A549 (cell line): ENCODE data around the gene FSTL5. TPM values are rescaled to one million over a fixed set of nuclear protein-coding genes. Genes with fewer than 3 reads are reported as not detected.

Experiments
- ATAC-seq, 2 experiments: fragments of 200-7000 bp in 1 of 2; fragments of >200 bp in 1 of 2; cut with Nextera tagmentation in 1 of 2; cut with Tn5 transposase in 1 of 2; 3 replicates each; pipeline versions ENCODE4 v1.8.0 to v1.9.1; 2018 to 2020; ENCODE audit warnings: mild to moderate bottlenecking in 1 of 2, moderate library complexity in 1 of 2
- CTCF ChIA-PET: fragments of 300-600 bp; sonication (Branson Sonifier 250); formaldehyde crosslinking; extraction: SDS; loops from one replicate; lab custom pipeline; 2021; ENCODE audit warnings: antibody characterized with exemption, inconsistent platforms; lab: Yijun Ruan, JAX
- POLR2A ChIA-PET: fragments of 350-600 bp; formaldehyde crosslinking; extraction: SDS; loops from one replicate; lab custom pipeline; 2021; ENCODE audit warnings: antibody characterized with exemption, inconsistent platforms; lab: Yijun Ruan, JAX
- DNase-seq, 2 experiments: peaks; one replicate each; pipeline versions ENCODE4 v3.0.0 to v3.0.0-alpha.2; 2011 to 2016; ENCODE audit warnings: low read depth in 1 of 2, low spot score in 1 of 2
- FAIRE-seq: peaks from 2 replicates; lab custom pipeline; 2011; peaks lifted over from hg19 to GRCh38; lab: Jason Lieb, UNC
- H3K27ac ChIP-seq, 2 experiments: fragments of >200 bp; sonication (Bioruptor Twin); formaldehyde crosslinking; 3 replicates each; pipeline ENCODE4 v1.5.1; 2016 to 2017
- H3K4me1 ChIP-seq: fragments of >200 bp; sonication (Bioruptor Twin); formaldehyde crosslinking; 3 replicates; pipeline ENCODE4 v1.6.1; 2016
- H3K4me2 ChIP-seq: fragments of >200 bp; sonication (Bioruptor Twin); formaldehyde crosslinking; 3 replicates; pipeline ENCODE4 v1.6.1; 2016
- H3K4me3 ChIP-seq: fragments of >200 bp; sonication (Bioruptor Twin); formaldehyde crosslinking; 3 replicates; pipeline ENCODE4 v1.5.1; 2016
- H3K9me3 ChIP-seq: fragments of >200 bp; sonication (Bioruptor Twin); formaldehyde crosslinking; 3 replicates; pipeline ENCODE4 v1.6.1; 2016
- BHLHE40 ChIP-seq: IDR thresholded peaks from 2 replicates; pipeline ENCODE4 v1.6.1; 2012; ENCODE audit warnings: low read depth, low read length, inconsistent platforms
- CBX2 ChIP-seq: fragments of 200-600 bp; sonication (generic); IDR thresholded peaks from 2 replicates; pipeline ENCODE4 v1.6.1; 2016; ENCODE audit warnings: low read depth, mild to moderate bottlenecking, borderline replicate concordance
- CBX8 ChIP-seq: fragments of 200-600 bp; sonication (generic); IDR thresholded peaks from 2 replicates; pipeline ENCODE4 v1.6.1; 2016
- MYC ChIP-seq: IDR thresholded peaks from 2 replicates; pipeline ENCODE4 v1.6.1; 2012; ENCODE audit warnings: mild to moderate bottlenecking, inconsistent platforms, low read length, improper control_type of control experiment, borderline replicate concordance
- NR3C1 ChIP-seq: fragments of >200 bp; sonication (Bioruptor Twin); formaldehyde crosslinking; IDR thresholded peaks from 3 replicates; pipeline ENCODE4 v1.6.1; 2017
- PHF8 ChIP-seq: fragments of 200-600 bp; sonication (generic); IDR thresholded peaks from 2 replicates; pipeline ENCODE4 v1.6.1; 2016; ENCODE audit warnings: low read depth, mild to moderate bottlenecking, antibody characterized with exemption, moderate library complexity, borderline replicate concordance
- POLR2AphosphoS2 ChIP-seq: conservative IDR thresholded peaks from 2 replicates; pipeline ENCODE4 v1.6.1; 2012; ENCODE audit warnings: low read length, improper control_type of control experiment, inconsistent platforms
- RFX5 ChIP-seq: fragments of 450-650 bp; IDR thresholded peaks from 2 replicates; pipeline ENCODE4 v1.7.1; 2014; ENCODE audit warnings: antibody characterized with exemption, mild to moderate bottlenecking, moderate library complexity
- SMC3 ChIP-seq: fragments of >200 bp; sonication (Bioruptor Twin); formaldehyde crosslinking; IDR thresholded peaks from 3 replicates; pipeline ENCODE4 v1.6.1; 2018; ENCODE audit warnings: inconsistent platforms
- TFCP2L1 ChIP-seq: fragments of 250-450 bp; sonication (Bioruptor Pico); IDR thresholded peaks from 2 replicates; pipeline ENCODE4 v1.5.0; 2021; ENCODE audit warnings: mild to moderate bottlenecking
- ZC3H11A ChIP-seq: fragments of 450-650 bp; IDR thresholded peaks from 2 replicates; pipeline ENCODE4 v1.6.1; 2014; ENCODE audit warnings: antibody characterized with exemption, mild to moderate bottlenecking
- WGBS: methylation state at CpG from one replicate; pipeline ENCODE4 v1.1.6; 2017; ENCODE audit errors: missing lambda C conversion rate; 5-methylcytosine and 5-hydroxymethylcytosine counted together
- polyA plus RNA-seq, 4 experiments: library from polyadenylated mRNA; depleted of rRNA in 3 of 4; stranded (reverse); fragments of >200 nt; fragmentation: RNase III in 1 of 4; extraction: RNeasy Plus Mini Kit Qiagen cat#74134 plus additional on column Dnase treatment in 1 of 4; gene quantifications; 2 replicates in 3 of 4; 3 replicates in 1 of 4; pipeline ENCODE4 v1.2.3, GENCODE V29; 2011 to 2017
- TF ChIP-seq, protein P1 (sequence below): IDR thresholded peaks from 2 replicates; pipeline ENCODE4 v1.6.1; 2012
- TF ChIP-seq, protein P2 (sequence below): fragments of >200 bp; sonication (Bioruptor Twin); formaldehyde crosslinking; IDR thresholded peaks from 3 replicates; pipeline ENCODE4 v1.5.1; 2016
- TF ChIP-seq, protein P3 (sequence below): fragments of 200-600 bp; sonication (generic); IDR thresholded peaks from 2 replicates; pipeline ENCODE4 v1.6.1; 2016; ENCODE audit warnings: antibody characterized with exemption, mild to moderate bottlenecking, moderate library complexity

FSTL5 gene
- polyA plus RNA-seq, 2 of the 4 experiments (the other 2 are of a cell fraction) = 0.06 to 0.10 TPM

DNA sequence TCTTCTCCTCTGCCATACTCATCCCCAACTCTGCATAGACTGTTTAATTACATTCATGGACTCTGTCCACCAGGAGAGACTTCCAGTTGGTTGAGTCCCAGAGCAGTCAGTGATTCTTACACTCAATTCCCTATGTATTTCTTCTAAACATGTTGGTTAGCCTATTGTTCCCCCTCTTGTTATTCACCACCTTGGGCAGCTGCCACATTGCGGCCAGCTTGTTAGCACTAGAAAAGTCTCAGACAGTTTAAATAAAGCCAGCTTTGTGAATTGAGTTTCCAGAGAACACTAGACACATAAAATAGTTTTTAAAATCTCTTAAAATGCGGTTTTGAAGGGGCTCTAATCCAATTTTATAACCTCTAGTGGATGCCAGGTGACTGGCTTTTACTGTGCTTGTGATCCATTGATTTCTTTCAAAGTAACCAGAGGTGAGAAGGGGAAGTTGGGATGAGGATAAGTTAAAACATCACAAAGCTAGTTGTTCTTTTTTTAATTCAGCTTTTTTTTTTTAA is 827.7 kb downstream of the FSTL5 start:
- H3K4me3 ChIP-seq = no peak overlapping the region
- ChIA-PET CTCF (no interaction called here), POLR2A (no interaction called here)
- DNase-seq (no peak), ATAC-seq (no peak), FAIRE-seq (no peak)
- TF ChIP-seq RFX5 = no peak
- TF ChIP-seq CBX8 = no peak
- no peak for TF ChIP-seq MYC
- TF ChIP-seq, protein P1, sequence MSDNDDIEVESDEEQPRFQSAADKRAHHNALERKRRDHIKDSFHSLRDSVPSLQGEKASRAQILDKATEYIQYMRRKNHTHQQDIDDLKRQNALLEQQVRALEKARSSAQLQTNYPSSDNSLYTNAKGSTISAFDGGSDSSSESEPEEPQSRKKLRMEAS = no peak
- TF ChIP-seq BHLHE40 = no peak
- no peak for TF ChIP-seq ZC3H11A
- TF ChIP-seq POLR2AphosphoS2 = no peak
- TF ChIP-seq NR3C1 = no peak
- TF ChIP-seq PHF8 = no peak
- TF ChIP-seq CBX2 = no peak
- no peak for TF ChIP-seq SMC3
- no peak for TF ChIP-seq TFCP2L1
- TF ChIP-seq, protein P2, sequence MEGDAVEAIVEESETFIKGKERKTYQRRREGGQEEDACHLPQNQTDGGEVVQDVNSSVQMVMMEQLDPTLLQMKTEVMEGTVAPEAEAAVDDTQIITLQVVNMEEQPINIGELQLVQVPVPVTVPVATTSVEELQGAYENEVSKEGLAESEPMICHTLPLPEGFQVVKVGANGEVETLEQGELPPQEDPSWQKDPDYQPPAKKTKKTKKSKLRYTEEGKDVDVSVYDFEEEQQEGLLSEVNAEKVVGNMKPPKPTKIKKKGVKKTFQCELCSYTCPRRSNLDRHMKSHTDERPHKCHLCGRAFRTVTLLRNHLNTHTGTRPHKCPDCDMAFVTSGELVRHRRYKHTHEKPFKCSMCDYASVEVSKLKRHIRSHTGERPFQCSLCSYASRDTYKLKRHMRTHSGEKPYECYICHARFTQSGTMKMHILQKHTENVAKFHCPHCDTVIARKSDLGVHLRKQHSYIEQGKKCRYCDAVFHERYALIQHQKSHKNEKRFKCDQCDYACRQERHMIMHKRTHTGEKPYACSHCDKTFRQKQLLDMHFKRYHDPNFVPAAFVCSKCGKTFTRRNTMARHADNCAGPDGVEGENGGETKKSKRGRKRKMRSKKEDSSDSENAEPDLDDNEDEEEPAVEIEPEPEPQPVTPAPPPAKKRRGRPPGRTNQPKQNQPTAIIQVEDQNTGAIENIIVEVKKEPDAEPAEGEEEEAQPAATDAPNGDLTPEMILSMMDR = no peak
- TF ChIP-seq, protein P3, sequence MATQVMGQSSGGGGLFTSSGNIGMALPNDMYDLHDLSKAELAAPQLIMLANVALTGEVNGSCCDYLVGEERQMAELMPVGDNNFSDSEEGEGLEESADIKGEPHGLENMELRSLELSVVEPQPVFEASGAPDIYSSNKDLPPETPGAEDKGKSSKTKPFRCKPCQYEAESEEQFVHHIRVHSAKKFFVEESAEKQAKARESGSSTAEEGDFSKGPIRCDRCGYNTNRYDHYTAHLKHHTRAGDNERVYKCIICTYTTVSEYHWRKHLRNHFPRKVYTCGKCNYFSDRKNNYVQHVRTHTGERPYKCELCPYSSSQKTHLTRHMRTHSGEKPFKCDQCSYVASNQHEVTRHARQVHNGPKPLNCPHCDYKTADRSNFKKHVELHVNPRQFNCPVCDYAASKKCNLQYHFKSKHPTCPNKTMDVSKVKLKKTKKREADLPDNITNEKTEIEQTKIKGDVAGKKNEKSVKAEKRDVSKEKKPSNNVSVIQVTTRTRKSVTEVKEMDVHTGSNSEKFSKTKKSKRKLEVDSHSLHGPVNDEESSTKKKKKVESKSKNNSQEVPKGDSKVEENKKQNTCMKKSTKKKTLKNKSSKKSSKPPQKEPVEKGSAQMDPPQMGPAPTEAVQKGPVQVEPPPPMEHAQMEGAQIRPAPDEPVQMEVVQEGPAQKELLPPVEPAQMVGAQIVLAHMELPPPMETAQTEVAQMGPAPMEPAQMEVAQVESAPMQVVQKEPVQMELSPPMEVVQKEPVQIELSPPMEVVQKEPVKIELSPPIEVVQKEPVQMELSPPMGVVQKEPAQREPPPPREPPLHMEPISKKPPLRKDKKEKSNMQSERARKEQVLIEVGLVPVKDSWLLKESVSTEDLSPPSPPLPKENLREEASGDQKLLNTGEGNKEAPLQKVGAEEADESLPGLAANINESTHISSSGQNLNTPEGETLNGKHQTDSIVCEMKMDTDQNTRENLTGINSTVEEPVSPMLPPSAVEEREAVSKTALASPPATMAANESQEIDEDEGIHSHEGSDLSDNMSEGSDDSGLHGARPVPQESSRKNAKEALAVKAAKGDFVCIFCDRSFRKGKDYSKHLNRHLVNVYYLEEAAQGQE = no peak
- no peaks in the 10 kb centered on the region for H3K4me1 ChIP-seq
- H3K27ac ChIP-seq = no peak overlapping the region
- WGBS = 5% methylated on average over 2 of the region's 2 CpGs
- no peaks in the 10 kb centered on the region for H3K9me3 ChIP-seq
- H3K4me2 ChIP-seq = no peak overlapping the region
